GM08714 (cell line): ENCODE measurements around the gene TMTC4.
"Not testable (repeated sequence)": the region's sequence is repeated elsewhere in the genome, so short reads cannot be mapped to it uniquely, and the experiment has no call there.

Experiments used
- H3K4me3 ChIP-seq: fragments of 200-500 bp; sonication (Bioruptor generic); 2 replicates; pipeline ENCODE4 v1.5.1; 2014; ENCODE audit warnings: mild to moderate bottlenecking, low read length, inconsistent platforms
- ZNF274 ChIP-seq: IDR thresholded peaks from 2 replicates; pipeline ENCODE4 v1.6.1; 2012; ENCODE audit warnings: mild to moderate bottlenecking, low read depth, low read length

Gene TMTC4, protein sequence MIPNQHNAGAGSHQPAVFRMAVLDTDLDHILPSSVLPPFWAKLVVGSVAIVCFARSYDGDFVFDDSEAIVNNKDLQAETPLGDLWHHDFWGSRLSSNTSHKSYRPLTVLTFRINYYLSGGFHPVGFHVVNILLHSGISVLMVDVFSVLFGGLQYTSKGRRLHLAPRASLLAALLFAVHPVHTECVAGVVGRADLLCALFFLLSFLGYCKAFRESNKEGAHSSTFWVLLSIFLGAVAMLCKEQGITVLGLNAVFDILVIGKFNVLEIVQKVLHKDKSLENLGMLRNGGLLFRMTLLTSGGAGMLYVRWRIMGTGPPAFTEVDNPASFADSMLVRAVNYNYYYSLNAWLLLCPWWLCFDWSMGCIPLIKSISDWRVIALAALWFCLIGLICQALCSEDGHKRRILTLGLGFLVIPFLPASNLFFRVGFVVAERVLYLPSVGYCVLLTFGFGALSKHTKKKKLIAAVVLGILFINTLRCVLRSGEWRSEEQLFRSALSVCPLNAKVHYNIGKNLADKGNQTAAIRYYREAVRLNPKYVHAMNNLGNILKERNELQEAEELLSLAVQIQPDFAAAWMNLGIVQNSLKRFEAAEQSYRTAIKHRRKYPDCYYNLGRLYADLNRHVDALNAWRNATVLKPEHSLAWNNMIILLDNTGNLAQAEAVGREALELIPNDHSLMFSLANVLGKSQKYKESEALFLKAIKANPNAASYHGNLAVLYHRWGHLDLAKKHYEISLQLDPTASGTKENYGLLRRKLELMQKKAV

DNA sequence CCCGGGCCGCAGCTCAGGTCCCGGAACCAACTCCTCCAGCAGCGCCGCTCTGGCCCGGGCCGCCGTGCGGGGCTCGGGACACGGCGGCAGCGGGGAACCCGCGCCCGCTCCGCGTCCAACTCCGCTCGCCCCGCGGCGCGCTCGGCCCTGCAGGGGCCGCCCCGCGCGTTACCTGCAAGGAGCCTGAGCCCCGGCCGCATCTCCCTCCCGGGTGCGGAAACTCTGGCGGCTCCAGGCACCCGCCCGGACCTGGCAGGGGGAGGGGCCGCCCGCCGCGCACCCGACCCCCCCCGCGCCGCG lies at the start of gene TMTC4:
Gene TMTC4 (minus strand): TSS at position 224 of the 300 bp plus-strand sequence. CDS start 4,433 bp downstream, outside the sequence.
- TF ChIP-seq ZNF274: no peak
- H3K4me3 ChIP-seq: peak within 1 kb of the TSS; percentile 95

DNA sequence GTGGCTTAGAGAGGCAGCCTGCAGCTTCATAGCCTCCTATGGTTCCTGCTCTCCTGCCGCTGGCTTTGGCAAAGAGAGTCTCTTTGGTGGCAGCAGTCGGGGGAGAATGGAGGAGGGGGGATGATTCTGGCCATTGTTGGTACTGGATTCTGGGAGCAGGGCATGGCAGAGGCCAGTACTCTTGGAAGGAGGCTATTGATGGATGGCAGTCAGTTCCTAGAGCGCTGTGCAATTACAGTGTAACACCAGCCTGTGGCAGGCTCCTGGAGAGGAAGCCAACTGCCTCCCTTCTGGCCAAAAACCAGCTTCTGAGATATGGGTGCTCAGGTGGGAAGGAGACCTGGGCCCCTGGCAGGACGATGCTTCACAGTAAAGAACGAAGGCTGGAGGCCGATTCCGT lies 47.9 kb upstream of the TMTC4 start:
- TF ChIP-seq ZNF274: no peak
- no peak overlapping the region for H3K4me3 ChIP-seq

DNA sequence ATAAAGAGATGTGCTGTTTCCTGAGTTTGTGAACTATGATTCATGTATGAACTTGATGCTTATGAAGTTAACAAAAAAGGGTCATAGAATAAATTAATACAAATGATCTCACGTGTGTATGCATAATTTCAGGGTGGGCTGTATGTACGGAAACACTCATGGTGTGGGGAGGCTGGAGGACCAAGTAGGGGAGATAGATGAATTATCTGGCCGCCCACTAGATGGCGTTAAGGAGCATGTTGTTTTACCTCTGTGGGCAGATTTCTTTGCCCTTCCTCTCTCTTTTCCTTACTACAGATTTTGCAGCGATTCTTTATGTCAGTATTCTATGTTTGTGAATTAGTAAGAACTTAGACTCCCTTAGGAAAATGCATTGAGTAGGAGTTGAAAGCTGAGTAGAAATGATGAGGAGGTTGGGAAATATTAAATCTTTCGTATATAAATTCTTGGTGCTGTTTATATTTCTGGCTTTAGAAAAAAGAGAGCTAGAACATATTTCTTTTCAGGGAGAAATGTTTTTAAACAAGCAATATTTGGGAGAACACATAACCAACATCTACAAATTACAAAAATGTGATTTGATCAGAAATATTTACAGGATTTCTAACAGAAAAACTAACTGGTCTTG lies 47.4 kb upstream of the TMTC4 start:
- H3K4me3 ChIP-seq: no peak overlapping the region
- no peak for TF ChIP-seq ZNF274

DNA sequence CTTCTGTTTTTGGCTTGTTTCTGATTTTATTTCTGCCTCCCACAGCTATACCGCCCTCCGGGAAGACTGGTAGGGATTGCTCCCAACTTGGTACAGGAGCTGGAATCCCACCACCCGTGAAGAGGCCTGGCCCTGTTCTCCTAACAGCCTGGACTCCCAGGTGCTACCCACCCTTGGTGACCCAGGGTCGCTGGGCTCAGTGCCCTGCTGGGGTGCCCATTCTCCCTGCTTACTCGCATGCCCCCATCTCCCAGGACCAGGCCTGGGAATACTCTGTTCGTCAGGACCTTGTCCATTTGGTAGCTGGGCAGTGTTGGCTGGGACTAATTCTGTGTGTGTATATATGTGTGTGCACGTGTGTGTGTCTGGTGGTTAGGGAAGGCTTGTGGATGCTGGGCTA lies 41.0 kb upstream of the TMTC4 start:
- H3K4me3 ChIP-seq: no peak overlapping the region
- TF ChIP-seq ZNF274: no peak

DNA sequence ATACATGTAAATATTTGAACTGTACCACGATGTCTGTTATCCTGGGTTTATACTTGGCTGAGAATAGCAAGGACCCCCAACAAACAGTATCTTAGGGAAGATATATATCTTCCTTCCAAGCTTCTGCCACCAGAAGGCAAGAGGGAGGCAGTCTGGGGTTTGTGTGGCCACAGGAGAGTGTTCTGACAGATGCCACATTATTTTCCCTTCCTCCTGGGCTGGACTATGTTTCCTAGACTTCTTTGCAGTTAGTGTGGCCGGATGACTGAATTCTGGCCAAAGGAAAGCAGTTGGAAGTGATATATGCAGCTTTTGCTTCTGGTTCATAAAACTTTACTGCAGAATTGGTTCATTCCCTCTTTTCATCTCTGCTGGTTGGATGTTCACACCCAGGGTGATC lies 39.9 kb upstream of the TMTC4 start:
- no peak overlapping the region for H3K4me3 ChIP-seq
- no peak for TF ChIP-seq ZNF274

DNA sequence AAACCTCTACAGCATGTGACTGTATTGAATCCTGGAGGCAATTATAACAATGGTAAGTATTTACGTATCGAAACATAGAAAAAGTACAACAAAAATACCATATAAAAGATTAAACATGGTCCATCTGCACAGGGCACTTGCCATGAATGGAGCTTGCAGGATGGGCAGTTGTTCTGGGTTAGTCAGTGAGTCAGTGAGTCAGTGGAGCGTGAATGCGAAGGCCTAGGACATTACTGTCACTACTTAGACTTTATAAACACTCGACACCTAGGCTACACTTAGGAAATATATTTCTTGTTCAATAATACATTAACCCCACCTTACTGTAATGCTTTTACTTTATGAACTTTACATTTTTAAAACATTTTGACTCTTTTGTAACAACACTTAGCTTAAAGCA lies 35.6 kb upstream of the TMTC4 start:
- no peak for TF ChIP-seq ZNF274
- no peak overlapping the region for H3K4me3 ChIP-seq

DNA sequence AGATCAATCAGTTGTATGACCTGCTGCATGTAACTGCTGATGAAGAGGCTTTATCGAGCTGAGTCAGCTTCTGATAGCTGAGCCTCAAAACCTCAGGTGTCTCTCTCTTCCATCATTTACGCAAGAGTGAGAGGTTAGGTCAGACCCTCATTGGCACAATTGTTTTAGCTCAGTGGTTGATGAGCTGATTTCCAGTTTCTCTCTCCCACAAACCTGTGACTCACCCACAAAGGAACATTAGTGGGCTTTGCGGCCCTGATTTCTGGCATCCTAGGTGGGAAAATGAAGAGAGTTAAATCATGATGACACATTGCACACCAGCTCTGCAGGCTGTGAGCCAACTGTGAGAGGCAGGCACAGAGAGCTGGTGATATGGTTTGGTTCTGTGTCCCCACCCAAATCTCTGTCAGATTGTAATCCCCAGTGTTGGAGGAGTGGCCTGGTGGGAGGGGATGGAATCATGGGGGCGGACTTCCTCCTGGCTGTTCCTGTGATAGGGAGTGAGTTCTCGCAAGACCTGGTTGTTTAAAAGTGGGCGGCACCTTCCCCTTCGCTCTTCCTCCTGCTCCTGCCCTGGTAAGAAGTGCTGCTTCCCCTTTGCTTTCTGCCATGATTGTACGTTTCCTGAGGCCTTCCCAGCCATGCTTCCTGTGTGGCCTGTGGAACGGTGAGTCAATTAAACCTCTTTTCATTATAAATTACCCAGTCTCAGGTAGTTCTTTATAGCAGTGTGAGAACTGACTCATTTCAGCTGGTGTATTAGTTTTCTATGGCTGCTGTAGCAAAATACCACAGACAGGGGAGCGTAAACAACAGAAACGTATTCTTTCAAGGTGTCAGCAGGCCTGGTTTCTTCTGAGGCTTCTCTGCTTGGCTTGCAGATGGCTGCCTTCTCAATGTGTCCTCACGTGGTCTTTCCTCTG lies 33.5 kb upstream of the TMTC4 start:
- no peak overlapping the region for H3K4me3 ChIP-seq

DNA sequence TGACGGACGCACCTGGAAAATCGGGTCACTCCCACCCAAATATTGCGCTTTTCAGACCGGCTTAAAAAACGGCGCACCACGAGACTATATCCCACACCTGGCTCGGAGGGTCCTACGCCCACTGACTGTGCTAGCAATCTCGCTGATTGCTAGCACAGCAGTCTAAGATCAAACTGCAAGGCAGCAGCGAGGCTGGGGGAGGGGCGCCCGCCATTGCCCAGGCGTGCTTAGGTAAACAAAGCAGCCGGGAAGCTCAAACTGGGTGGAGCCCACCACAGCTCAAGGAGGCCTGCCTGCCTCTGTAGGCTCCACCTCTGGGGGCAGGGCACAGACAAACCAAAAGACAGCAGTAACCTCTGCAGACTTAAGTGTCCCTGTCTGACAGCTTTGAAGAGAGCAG lies 23.7 kb upstream of the TMTC4 start:
- not testable (repeated sequence) for H3K4me3 ChIP-seq

More for the DNA sequence above, 33.5 kb upstream of the TMTC4 start:
- no peak for TF ChIP-seq ZNF274

DNA sequence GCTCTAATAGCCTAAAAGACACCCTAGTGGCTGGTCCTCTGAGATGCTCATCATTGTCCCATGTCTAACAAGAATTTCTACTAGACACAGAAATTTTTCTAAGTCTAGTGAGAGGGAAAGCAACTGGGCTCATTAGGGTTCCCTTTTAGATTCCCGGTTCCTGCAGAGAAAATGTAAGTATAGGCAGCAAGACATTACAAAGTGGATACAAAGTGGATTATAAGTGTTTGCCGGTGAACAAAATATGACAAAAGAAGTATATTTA lies 20.8 kb upstream of the TMTC4 start:
- no peak for TF ChIP-seq ZNF274
- H3K4me3 ChIP-seq: no peak overlapping the region

DNA sequence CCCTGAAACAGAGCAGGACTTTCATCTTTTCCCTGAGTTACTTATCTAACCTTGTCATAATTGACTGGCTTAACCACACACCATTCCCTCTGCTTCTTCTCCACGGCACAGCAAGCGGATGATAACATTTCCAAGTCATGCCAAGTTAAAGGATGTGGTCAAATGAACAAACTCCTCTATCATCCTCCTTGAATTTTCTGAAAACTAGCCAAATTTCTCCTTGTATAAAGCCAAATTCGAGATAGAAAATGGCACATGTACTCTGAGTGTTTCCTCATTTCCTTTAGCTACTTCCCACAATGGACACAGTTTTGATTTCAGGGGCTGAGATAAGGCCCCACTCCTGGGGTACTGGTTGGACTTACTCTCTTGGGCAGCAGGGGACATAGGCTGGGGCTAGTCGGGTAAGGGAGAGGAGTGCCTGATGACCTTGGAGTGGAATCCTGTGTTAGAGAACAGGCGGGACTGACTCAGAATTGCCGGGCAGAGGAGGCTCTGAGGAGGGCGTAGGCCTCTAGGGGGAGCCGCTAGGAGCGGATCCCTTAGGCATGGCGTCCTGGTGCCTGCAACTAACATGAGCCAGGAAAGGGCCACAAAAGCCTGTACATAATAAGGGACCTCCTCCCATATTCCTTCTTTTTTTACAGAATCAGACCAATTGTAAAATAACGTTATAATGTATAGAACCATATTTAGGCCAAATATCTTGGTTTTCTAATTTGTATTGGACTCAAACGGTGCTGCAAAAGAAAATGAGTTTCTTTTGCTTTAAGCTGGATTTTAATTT lies 20.3 kb upstream of the TMTC4 start:
- H3K4me3 ChIP-seq: no peak overlapping the region
- TF ChIP-seq ZNF274: no peak

DNA sequence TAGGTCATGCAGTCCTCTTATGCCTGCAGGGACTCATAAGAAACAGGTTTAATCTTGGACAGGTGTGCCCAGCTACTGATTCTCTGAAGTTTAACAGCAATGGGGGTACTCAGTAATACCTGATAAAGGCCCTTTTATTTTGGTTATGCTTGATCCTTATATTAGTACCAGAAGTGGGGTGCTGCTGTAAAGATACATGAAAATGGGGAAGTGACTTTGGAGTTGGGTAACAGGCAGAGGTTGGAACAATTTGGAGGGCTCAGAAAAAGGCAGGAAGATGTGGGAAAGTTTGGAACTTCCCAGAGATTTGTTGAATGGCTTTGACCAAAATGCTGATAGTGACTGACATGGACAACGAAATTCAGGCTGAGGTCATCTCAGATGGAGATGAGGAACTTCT lies 14.6 kb upstream of the TMTC4 start:
- no peak overlapping the region for H3K4me3 ChIP-seq
- no peak for TF ChIP-seq ZNF274

DNA sequence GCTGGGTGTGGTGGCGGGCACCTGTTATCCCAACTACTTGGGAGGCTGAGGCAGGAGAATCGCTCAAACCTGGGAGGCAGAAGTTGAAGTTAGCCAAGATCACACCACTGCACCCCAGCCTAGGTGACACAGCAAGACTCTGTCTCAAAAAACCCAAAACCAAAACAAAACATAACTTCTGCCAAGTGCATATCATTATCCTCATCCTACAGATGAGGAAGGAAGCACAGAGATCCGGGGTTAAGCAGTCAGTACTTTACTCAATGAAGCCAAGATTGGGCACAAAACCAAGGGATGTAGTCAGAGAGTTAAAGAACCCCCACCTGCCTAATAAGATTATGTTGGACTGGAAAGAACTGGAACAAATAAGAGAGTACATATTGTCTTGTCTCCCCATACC lies 5.5 kb upstream of the TMTC4 start:
- TF ChIP-seq ZNF274: no peak
- no peak overlapping the region for H3K4me3 ChIP-seq

DNA sequence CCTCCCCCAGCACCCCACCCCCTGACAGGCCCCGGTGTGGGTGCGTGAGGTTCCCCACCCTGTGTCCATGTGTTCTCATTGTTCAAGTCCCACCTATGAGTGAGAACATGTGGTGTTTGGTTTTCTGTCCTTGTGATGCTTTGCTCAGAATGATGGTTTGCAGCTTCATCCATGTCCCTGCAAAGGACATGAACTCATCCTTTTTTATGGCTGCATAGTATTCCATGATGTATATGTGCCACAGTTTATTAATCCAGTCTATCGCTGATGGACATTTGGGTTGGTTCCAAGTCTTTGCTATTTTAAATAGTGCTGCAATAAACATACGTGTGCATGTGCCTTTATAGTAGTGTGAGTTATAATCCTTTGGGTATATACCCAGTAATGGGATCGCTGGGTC lies 2.5 kb upstream of the TMTC4 start:
- H3K4me3 ChIP-seq: not testable (repeated sequence)
